SU-DHL-6 (cell line): ENCODE results near the gene FAM20A.

ENCODE experiments used
- H2AFZ ChIP-seq: fragments of 200-600 bp; sonication (generic); 2 replicates; pipeline ENCODE4 v1.6.1; 2014; ENCODE audit warnings: low read depth, mild to moderate bottlenecking, moderate library complexity, mixed read lengths, antibody characterized with exemption, low read length; ENCODE audit not compliant: severe bottlenecking
- H3F3A ChIP-seq: fragments of 200-600 bp; shearing (Covaris generic); 2 replicates; pipeline ENCODE4 v1.6.0; 2016; ENCODE audit warnings: antibody characterized with exemption, mild to moderate bottlenecking; ENCODE audit not compliant: insufficient read depth
- H3K27ac ChIP-seq: fragments of 200-600 bp; sonication (generic); 2 replicates; pipeline ENCODE4 v1.5.1; 2016; ENCODE audit warnings: low read depth, mild to moderate bottlenecking, low read length, moderate library complexity, mixed read lengths
- H3K27me3 ChIP-seq: fragments of 200-600 bp; sonication (generic), shearing (Covaris generic); 2 replicates; pipeline ENCODE4 v1.6.0; 2014; ENCODE audit warnings: mild to moderate bottlenecking, low read length
- H3K36me3 ChIP-seq: fragments of 200-600 bp; sonication (generic); 2 replicates; pipeline ENCODE4 v1.6.1; 2014; ENCODE audit warnings: mild to moderate bottlenecking, low read length, mixed read lengths
- H3K4me2 ChIP-seq: fragments of 300-600, 200-600 bp; shearing (Covaris generic), sonication (generic); 2 replicates; pipeline ENCODE4 v1.6.0; 2014; ENCODE audit warnings: low read length, low read depth, mild to moderate bottlenecking; ENCODE audit not compliant: poor library complexity, severe bottlenecking
- H3K4me3 ChIP-seq: fragments of 200-600 bp; sonication (generic); 2 replicates; pipeline ENCODE4 v1.5.1; 2014; ENCODE audit warnings: antibody characterized with exemption, low read length, mild to moderate bottlenecking, mixed read lengths; ENCODE audit not compliant: insufficient read depth, poor library complexity, severe bottlenecking
- H3K79me2 ChIP-seq: fragments of 200-600 bp; sonication (generic); 2 replicates; pipeline ENCODE4 v1.6.1; 2014; ENCODE audit warnings: mild to moderate bottlenecking, low read length, moderate library complexity; ENCODE audit not compliant: insufficient read depth
- H3K9ac ChIP-seq: fragments of 200-600 bp; sonication (generic); 2 replicates; pipeline ENCODE4 v1.7.0; 2014; ENCODE audit warnings: mild to moderate bottlenecking, low read length
- H3K9me2 ChIP-seq: fragments of 200-600 bp; sonication (generic); replicated peaks from 2 replicates; pipeline ENCODE4 v1.6.1; 2014; ENCODE audit warnings: low read length; ENCODE audit not compliant: insufficient read depth
- H3K9me3 ChIP-seq: fragments of 200-600 bp; sonication (generic); 2 replicates; pipeline ENCODE4 v1.6.1; 2014; ENCODE audit warnings: low read length, mixed read lengths; ENCODE audit not compliant: insufficient read depth
- H4K20me1 ChIP-seq: fragments of 200-600 bp; sonication (generic); 2 replicates; pipeline ENCODE4 v1.6.1; 2014; ENCODE audit warnings: low read depth, mild to moderate bottlenecking, antibody characterized with exemption, low read length, moderate library complexity, mixed read lengths
- EZH2phosphoT487 ChIP-seq: fragments of 200-600 bp; sonication (generic), shearing (Covaris generic); conservative IDR thresholded peaks from 2 replicates; pipeline ENCODE4 v1.6.1; 2018; ENCODE audit warnings: mild to moderate bottlenecking, antibody characterized with exemption, low read length, moderate library complexity, mixed read lengths
- TF ChIP-seq, protein P1 (sequence below): fragments of 200-600 bp; sonication (generic); IDR thresholded peaks from one replicate; pipeline ENCODE4 v1.5.1; 2017; ENCODE audit warnings: antibody characterized with exemption, mild to moderate bottlenecking, low read length, moderate library complexity; ENCODE audit not compliant: insufficient read depth, poor library complexity, severe bottlenecking

Gene FAM20A

DNA sequence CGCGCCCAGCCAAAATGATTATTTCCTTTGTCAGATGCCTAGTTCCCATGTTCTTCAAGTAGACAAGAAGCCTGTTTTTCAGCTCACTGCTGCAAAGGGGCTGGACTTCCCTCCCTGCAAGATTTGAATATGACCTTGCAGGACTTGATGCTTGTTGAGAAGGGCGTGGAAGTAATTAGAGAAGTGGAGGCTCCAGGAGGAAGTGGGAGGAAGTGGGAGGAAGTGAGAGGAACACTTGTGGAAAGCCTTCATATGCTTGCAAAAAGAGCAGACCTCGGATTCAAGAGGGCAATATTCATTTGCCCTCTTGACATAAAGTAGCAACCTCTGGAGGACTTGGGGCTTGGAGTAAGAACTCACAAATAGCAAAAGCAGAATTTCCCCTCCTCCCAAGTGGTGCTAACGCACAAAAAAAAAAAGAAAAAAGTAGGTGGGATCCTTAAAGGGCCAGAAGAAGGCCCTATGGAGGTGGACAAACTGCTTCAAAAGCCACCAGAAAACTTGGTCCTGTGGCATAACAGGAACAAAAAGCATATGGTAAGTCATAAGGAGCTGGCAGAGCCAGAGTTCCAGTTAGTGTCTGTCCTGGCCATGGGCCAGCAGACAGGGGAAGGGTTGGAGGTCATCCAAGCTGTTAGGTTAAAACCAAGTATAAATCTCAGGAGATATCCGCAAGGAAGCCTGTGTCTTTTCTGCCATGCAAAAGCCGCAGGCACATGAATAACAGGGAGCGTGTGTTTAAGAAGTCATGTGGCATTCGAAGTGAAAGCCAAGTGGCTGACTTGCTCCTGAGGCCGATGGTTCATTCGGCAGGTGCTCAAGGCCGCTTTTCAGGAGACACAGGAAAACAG is 109.6 kb downstream of the FAM20A start:
- no peak overlapping the region for H3K9ac ChIP-seq

DNA sequence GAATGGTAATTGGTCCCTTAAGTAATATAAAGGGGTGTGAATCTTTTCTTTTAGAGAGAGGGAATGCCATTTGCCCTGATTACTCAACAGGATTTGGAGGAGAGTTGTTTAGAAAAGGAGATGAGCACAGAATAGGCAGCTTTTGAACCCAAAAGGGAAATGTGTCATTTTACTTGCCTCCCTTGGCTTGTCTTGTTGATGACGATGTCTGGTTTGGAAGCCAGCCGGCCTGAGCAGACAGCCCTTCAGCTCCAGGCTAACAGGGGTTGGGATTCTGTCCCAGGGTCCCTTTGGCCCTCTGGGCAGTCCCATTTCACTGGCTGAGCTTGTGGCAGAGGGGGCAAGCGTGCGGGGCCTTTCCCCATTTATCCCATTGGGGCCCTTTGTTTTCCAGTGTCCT is 111.2 kb downstream of the FAM20A start:
- Histone ChIP-seq H3K27ac (no peak overlapping the region), H3F3A (no peaks in the 10 kb centered on the region), H3K79me2 (no peaks in the 10 kb centered on the region), H3K9me3 (no peaks in the 10 kb centered on the region), H3K9me2 (no peaks in the 10 kb centered on the region), H3K4me2 (no peak overlapping the region), H3K27me3 (no peaks in the 10 kb centered on the region), H2AFZ (no peak overlapping the region), H3K36me3 (no peaks in the 10 kb centered on the region), H4K20me1 (no peaks in the 10 kb centered on the region), H3K9ac (no peak overlapping the region), H3K4me3 (no peak overlapping the region)
- TF ChIP-seq EZH2phosphoT487, result no peak
- TF ChIP-seq, protein P1, sequence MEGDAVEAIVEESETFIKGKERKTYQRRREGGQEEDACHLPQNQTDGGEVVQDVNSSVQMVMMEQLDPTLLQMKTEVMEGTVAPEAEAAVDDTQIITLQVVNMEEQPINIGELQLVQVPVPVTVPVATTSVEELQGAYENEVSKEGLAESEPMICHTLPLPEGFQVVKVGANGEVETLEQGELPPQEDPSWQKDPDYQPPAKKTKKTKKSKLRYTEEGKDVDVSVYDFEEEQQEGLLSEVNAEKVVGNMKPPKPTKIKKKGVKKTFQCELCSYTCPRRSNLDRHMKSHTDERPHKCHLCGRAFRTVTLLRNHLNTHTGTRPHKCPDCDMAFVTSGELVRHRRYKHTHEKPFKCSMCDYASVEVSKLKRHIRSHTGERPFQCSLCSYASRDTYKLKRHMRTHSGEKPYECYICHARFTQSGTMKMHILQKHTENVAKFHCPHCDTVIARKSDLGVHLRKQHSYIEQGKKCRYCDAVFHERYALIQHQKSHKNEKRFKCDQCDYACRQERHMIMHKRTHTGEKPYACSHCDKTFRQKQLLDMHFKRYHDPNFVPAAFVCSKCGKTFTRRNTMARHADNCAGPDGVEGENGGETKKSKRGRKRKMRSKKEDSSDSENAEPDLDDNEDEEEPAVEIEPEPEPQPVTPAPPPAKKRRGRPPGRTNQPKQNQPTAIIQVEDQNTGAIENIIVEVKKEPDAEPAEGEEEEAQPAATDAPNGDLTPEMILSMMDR, result no peak

More for the DNA sequence above, 109.6 kb downstream of the FAM20A start:
- Histone ChIP-seq H3K27me3 (no peaks in the 10 kb centered on the region), H3K27ac (no peak overlapping the region), H3K4me2 (no peak overlapping the region), H2AFZ (no peak overlapping the region), H3K36me3 (no peaks in the 10 kb centered on the region), H3F3A (no peaks in the 10 kb centered on the region; the same call in 1 of the 2 replicates), H3K79me2 (no peaks in the 10 kb centered on the region), H3K9me3 (no peaks in the 10 kb centered on the region), H3K9me2 (no peaks in the 10 kb centered on the region), H4K20me1 (no peaks in the 10 kb centered on the region), H3K4me3 (no peak overlapping the region)
- TF ChIP-seq, protein P1, result no peak
- TF ChIP-seq EZH2phosphoT487, result no peak
